Sigmoid colon (tissue), 7 donors: ENCODE measurements around the gene FBXW11. TPM values are rescaled to one million over a fixed set of nuclear protein-coding genes. Genes with fewer than 3 reads are reported as not detected.

Experiments used
- DNase-seq: peaks from one replicate; pipeline ENCODE4 v3.0.0-alpha.2; 2019
- H3K27ac ChIP-seq, 4 donors: fragments of 200-600 bp; sonication (generic); one replicate each; pipeline ENCODE4 v1.5.1; 2016 to 2019; ENCODE audit warnings: mild to moderate bottlenecking in 1 of 4
- H3K27me3 ChIP-seq, 3 donors: fragments of 200-600 bp; sonication (generic); one replicate each; pipeline ENCODE4 v1.5.1; 2019; ENCODE audit warnings: mild to moderate bottlenecking in 1 of 3
- H3K36me3 ChIP-seq, 4 donors: fragments of 200-600 bp; sonication (generic); one replicate each; pipeline ENCODE4 v1.5.1; 2016 to 2019
- H3K4me1 ChIP-seq, 4 donors: fragments of 200-600 bp; sonication (generic); one replicate each; pipeline ENCODE4 v1.5.1; 2017 to 2019
- H3K4me3 ChIP-seq, 4 donors: fragments of 200-600 bp; sonication (generic); one replicate each; pipeline ENCODE4 v1.5.1; 2017 to 2019; ENCODE audit warnings: mild to moderate bottlenecking in 2 of 4, moderate library complexity in 1 of 4
- H3K9me3 ChIP-seq, 4 donors: fragments of 200-600 bp in 3 of 4; sonication (generic) in 3 of 4; one replicate each; pipeline versions ENCODE4 v1.5.1 to v1.6.1; 2013 to 2019
- EP300 ChIP-seq, 4 donors: sonication (generic); formaldehyde crosslinking; IDR thresholded peaks; one replicate each; pipeline ENCODE4 v1.6.1; 2017; ENCODE audit warnings: antibody characterized with exemption in 4 of 4
- POLR2A ChIP-seq, 2 donors: fragments of 450-650 bp; IDR thresholded peaks; one replicate each; pipeline ENCODE4 v1.6.1; 2016; ENCODE audit warnings: antibody characterized with exemption in 2 of 2, mild to moderate bottlenecking in 2 of 2, moderate library complexity in 2 of 2
- POLR2AphosphoS5 ChIP-seq, 4 donors: sonication (generic); formaldehyde crosslinking; IDR thresholded peaks; one replicate each; pipeline ENCODE4 v1.6.1; 2017; ENCODE audit warnings: antibody characterized with exemption in 4 of 4
- WGBS, 2 donors: extraction: QIAGEN DNeasy Blood & Tissue Kit; methylation state at CpG; one replicate each; pipeline ENCODE4 v1.1.7; 2013; 5-methylcytosine and 5-hydroxymethylcytosine counted together
- intact Hi-C: fragments of 100-400 bp; cut with DNase I; formaldehyde crosslinking; loops from one replicate; pipeline ENCODE4 v1.15.1; 2023
- polyA plus RNA-seq, 3 donors: library from polyadenylated mRNA; stranded (reverse); fragments of 200-250 nt; gene quantifications; one replicate each; pipeline ENCODE4 v1.2.3, GENCODE V29; 2013
- total RNA-seq, 4 donors: library from RNA; depleted of rRNA; stranded (reverse); fragments of >200 nt; gene quantifications; one replicate each; pipeline ENCODE4 v1.1.0, GENCODE V29; 2016
- TF ChIP-seq, protein P1 (sequence below), 4 experiments: fragments of 450-650 bp in 3 of 4; fragments of 200-600 bp in 1 of 4; IDR thresholded peaks; one replicate each; pipeline ENCODE4 v1.5.1; 2016 to 2019; ENCODE audit warnings: antibody characterized with exemption in 4 of 4, mild to moderate bottlenecking in 3 of 4, moderate library complexity in 2 of 4
- donor health status: healthy with polysubstance abuse.
- donor health status: Bipolar disorder and iron deficiency.
- donor health status: healthy.

The FBXW11 gene
- total and polyA plus RNA-seq, 7 donors: 14.4 to 67.1 (median 42.9) TPM

DNA sequence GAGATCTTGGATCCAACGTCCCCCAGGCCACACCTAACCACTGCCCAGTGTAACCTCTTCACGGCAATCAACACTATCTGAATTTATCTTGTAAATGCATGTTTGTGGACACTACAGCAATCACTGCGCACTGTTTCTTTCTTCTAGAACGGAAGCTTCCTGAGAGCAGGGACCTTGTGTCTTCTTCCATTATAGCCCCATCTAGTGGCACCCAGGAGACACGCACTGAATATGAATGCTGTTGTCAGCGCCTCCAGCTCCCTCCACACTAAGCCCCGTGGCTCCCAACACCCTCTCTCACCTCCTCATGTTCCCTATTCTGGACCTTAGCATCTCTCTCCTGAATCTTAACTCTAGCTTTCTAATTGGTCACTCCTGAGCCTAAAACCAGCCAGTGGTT lies 148.1 kb downstream of the FBXW11 start:
- Histone ChIP-seq H3K27ac (no peak overlapping the region), H3K4me3 (no peak overlapping the region), H3K4me1 (no peaks in the 10 kb centered on the region), H3K36me3 (peaks cover 0 to 14% (median 0%) of the 10 kb centered on the region in 4 donors), H3K9me3 (no peaks in the 10 kb centered on the region), H3K27me3 (no peaks in the 10 kb centered on the region)
- no peak for DNase-seq
- WGBS, 2 donors: 90 to 94% methylated on average over 7 of the region's 7 CpGs
- TF ChIP-seq, protein P1, sequence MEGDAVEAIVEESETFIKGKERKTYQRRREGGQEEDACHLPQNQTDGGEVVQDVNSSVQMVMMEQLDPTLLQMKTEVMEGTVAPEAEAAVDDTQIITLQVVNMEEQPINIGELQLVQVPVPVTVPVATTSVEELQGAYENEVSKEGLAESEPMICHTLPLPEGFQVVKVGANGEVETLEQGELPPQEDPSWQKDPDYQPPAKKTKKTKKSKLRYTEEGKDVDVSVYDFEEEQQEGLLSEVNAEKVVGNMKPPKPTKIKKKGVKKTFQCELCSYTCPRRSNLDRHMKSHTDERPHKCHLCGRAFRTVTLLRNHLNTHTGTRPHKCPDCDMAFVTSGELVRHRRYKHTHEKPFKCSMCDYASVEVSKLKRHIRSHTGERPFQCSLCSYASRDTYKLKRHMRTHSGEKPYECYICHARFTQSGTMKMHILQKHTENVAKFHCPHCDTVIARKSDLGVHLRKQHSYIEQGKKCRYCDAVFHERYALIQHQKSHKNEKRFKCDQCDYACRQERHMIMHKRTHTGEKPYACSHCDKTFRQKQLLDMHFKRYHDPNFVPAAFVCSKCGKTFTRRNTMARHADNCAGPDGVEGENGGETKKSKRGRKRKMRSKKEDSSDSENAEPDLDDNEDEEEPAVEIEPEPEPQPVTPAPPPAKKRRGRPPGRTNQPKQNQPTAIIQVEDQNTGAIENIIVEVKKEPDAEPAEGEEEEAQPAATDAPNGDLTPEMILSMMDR (IDR thresholded peaks at IDR 0.05): peak in 1 of 4 experiments; percentile 13
- no peak for TF ChIP-seq POLR2A (IDR thresholded peaks at IDR 0.05)
- no peak for TF ChIP-seq EP300 (IDR thresholded peaks at IDR 0.05)
- intact Hi-C loops: no loop called here

DNA sequence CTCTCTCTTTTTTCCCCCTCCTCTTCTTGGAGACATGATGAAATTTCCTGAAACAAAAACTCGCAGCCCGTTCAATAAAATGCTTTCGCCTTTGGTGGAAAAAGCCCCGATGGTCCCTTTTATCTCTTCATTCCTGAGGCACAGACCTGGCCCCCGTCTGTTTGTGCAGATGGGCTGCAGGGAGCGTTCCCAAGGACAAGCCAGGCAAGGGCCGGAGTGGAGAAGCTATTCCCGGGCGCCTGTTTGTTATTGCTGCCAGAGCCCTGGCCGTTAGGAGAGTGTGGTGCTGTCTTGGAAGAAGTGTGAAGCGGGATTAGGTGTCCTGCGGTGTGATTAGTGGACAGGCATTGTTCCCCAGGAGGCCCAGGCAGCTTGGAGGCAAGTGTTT lies 149.0 kb downstream of the FBXW11 start:
- Histone ChIP-seq H3K4me1 (no peaks in the 10 kb centered on the region), H3K36me3 (peaks cover 0 to 6% (median 0%) of the 10 kb centered on the region in 4 donors), H3K27ac (no peak overlapping the region), H3K4me3 (no peak overlapping the region), H3K27me3 (no peaks in the 10 kb centered on the region), H3K9me3 (no peaks in the 10 kb centered on the region)
- DNase-seq: no peak
- WGBS, 2 donors: 87 to 91% methylated on average over 12 of the region's 12 CpGs
- intact Hi-C loops: no loop called here
- TF ChIP-seq EP300 (IDR thresholded peaks at IDR 0.05) (no peak), POLR2AphosphoS5 (IDR thresholded peaks at IDR 0.05) (no peak), POLR2A (IDR thresholded peaks at IDR 0.05) (no peak)
- TF ChIP-seq, protein P1 (IDR thresholded peaks at IDR 0.05): no peak

DNA sequence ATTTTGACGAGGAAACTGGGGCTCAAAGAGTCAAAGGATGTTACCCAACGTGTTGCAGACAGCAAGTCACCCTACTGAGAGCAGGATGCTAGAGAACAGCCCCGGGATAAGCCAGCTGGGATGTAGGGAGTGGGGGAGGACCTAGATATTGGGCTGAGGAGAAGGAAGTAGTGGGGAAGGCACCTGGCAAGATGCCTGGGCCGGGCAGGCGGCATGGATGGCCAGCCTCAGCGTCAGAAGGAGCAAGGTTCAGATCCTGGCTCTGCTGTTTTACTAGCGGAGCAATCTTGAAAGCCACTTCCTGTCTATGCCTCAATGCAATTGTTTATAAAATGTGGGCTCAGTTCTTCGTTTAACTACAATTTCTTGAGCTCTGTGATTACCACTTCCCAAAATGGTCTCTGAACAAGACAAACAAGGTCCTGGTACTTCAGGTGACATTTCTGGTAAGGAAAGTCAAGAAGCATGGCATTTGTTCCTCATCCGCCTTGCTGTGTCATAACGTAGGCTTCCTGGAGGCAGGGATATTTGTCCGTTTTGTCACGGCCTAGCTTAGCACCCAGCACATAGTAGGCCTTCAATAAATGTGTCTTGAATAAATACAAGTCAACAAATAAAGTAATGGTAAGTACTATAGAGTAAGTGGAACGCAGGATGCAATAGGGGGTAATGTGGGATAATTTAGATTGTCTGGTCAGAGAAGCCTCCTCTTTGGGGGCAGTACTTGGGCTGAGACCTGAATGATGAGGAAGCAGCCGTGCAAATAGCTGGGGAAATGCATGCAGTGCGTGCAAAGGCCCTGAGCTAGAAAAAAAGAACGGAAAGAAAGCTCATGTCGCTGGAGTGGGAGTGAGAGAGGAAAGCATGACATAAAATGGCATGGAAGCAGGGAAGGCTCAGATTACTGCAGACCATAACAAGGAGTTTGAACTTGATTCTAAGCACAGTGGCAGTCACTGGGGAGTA lies 150.4 kb downstream of the FBXW11 start:
- Histone ChIP-seq H3K27ac (no peak overlapping the region), H3K36me3 (peaks cover 0 to 5% (median 0%) of the 10 kb centered on the region in 4 donors), H3K4me1 (no peaks in the 10 kb centered on the region), H3K4me3 (no peak overlapping the region), H3K9me3 (no peaks in the 10 kb centered on the region), H3K27me3 (no peaks in the 10 kb centered on the region)
- intact Hi-C loops: no loop called here
- no peak for DNase-seq
- WGBS, 2 donors: 52 to 60% methylated on average over 17 of the region's 17 CpGs
- TF ChIP-seq, protein P1 (IDR thresholded peaks at IDR 0.05): no peak
- TF ChIP-seq POLR2AphosphoS5 (IDR thresholded peaks at IDR 0.05) (no peak), POLR2A (IDR thresholded peaks at IDR 0.05) (no peak), EP300 (IDR thresholded peaks at IDR 0.05) (no peak)

DNA sequence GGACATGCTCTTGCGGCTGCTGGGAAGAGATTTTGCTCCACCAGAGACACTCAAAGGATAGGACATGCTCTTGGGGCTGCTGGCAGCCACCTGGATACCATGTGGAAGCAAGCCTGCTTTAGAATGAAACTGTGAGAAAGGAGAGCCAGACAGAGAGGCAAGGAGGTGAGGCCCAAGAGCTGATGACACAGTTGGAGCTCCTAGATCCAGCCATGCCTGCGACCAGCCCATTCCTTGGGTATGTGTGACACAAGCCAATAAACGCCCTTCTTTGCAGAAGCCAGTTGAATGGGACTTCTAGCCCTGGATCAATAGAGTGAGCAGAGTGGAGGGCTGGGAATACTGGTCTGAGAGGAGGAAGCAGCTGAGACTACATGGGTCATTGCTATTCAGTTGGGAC lies 151.2 kb downstream of the FBXW11 start:
- 95 to 98% methylated on average over 3 of the region's 3 CpGs for WGBS, 2 donors
- H3K36me3 ChIP-seq: peaks cover 0 to 5% (median 0%) of the 10 kb centered on the region in 4 donors

More for the DNA sequence above, 151.2 kb downstream of the FBXW11 start:
- DNase-seq: no peak
- H3K27me3 ChIP-seq: no peaks in the 10 kb centered on the region
- no peak overlapping the region for H3K27ac ChIP-seq
- H3K9me3 ChIP-seq: no peaks in the 10 kb centered on the region
- TF ChIP-seq POLR2AphosphoS5 (IDR thresholded peaks at IDR 0.05): no peak
- TF ChIP-seq, protein P1 (IDR thresholded peaks at IDR 0.05): no peak
- H3K4me1 ChIP-seq: no peaks in the 10 kb centered on the region
- no peak overlapping the region for H3K4me3 ChIP-seq
- intact Hi-C loops: no loop called here
